Activated CD8-positive, alpha-beta memory T cell treated with anti-CD3 and anti-CD28 coated beads, Interleukin-2, amount 50 U/mL, for 24 hours (primary cell): ENCODE results near the gene HLA-DPB1.

ENCODE experiments used
- DNase-seq: peaks from one replicate; pipeline ENCODE4 v3.0.0-alpha.2; 2020; ENCODE audit errors: extremely low read depth

Gene HLA-DPB1

GRCh38 chr6:33136310-33136900 lies 60.6 kb downstream of the HLA-DPB1 start:
- DNase-seq = no peak
